Natural killer cell treated with Interleukin-12 subunit alpha and Interleukin-12 subunit beta and Interleukin-15 and Interleukin-18, amount 100 ng/mL, for 72 hours (primary cell): ENCODE results near the gene TLE3. TPM values are rescaled to one million over a fixed set of nuclear protein-coding genes. Genes with fewer than 3 reads are reported as not detected.

Experiments used
- ATAC-seq, 2 donors: fragments of 150-1000 bp; cut with Tn5 transposase in 1 of 2; sonication (Bioruptor Pico), chemical (Tn5 transposase) in 1 of 2; 2 replicates each; pipeline ENCODE4 v1.10.0; 2021
- DNase-seq: peaks from one replicate; pipeline ENCODE4 v3.0.0; 2022; ENCODE audit warnings: low spot score
- H3K27ac Mint-ChIP-seq, 2 donors: 1 replicate in 1 of 2; 2 replicates in 1 of 2; pipeline ENCODE4 v1.8.0; 2022; ENCODE audit warnings: mixed read lengths in 2 of 2, mild to moderate bottlenecking in 1 of 2, moderate library complexity in 1 of 2
- H3K27me3 Mint-ChIP-seq, 2 donors: 1 replicate in 1 of 2; 2 replicates in 1 of 2; pipeline ENCODE4 v1.8.0; 2022; ENCODE audit warnings: mixed read lengths in 2 of 2
- H3K36me3 Mint-ChIP-seq: one replicate; pipeline ENCODE4 v1.8.0; 2022; ENCODE audit warnings: mixed read lengths
- H3K4me1 Mint-ChIP-seq, 2 donors: 1 replicate in 1 of 2; 2 replicates in 1 of 2; pipeline ENCODE4 v1.8.0; 2022; ENCODE audit warnings: low read depth in 2 of 2, mixed read lengths in 2 of 2, mild to moderate bottlenecking in 1 of 2
- H3K4me3 Mint-ChIP-seq: one replicate; pipeline ENCODE4 v1.8.0; 2022; ENCODE audit warnings: mixed read lengths
- H3K9me3 Mint-ChIP-seq: 2 replicates; pipeline ENCODE4 v1.8.0; 2022; ENCODE audit warnings: mixed read lengths
- total RNA-seq, 2 donors: library from RNA; stranded (reverse); gene quantifications; one replicate each; pipeline ENCODE4 v1.2.3, GENCODE V29; 2022

Gene TLE3
- total RNA-seq, 2 donors from 2014 or later: 57.6 to 128 TPM

DNA sequence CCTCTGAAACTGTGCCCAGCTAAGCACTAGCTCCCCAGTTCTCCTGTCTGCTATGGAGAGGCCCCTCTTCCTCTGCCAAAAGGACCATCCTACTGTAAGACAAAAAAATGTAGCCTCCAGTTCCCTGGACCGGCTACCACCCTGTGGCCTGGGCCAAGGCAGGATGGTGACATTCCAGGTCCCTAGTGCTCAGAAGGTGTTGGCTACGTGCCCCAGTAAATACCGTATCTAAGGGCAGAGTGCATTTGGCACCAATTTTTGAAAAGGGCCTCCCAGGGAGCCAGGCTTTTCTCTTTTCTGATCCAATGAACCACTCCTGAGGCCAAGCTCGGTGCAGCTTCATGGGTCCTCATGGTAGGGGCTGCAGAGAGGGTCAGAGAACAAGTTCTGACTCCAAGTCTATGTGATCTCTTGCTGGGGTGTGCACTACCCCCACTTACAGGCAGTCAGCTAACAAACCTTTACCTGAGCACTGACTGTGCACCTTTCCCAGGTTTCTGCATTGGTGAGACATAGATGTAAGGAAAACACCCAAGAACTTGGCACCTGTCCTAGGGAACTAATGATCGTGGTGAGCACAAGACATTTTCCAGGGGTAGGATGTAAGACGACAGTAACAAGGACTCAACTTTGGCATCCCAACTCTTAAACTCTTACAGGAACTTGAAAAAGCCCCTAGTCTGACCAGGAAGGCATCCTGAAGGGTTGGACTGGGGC lies 32.6 kb downstream of the TLE3 start:
- H3K36me3 Mint-ChIP-seq: peaks cover 8% of the 10 kb centered on the region
- H3K4me3 Mint-ChIP-seq: no peak overlapping the region

DNA sequence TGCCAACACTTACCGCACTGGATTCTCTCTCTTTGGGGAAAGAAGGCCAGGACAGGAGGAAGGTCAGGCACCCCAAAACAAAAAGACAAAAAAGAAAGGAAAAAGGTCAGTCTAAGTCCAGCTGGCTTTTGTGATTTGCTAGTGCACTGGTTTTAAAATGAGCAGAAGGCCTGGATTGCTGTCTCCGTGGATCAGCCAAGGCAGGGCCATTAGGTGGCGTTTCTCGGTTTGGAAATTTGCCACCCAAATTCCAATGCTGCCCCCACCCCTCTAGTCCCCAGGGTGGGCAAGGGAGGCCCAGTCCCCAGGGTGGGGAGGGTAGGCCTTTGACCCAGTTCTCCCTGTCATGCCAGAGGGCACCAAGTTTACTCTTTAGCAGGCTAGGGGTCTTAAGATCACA lies 33.3 kb downstream of the TLE3 start:
- DNase-seq: no peak
- peaks cover 8% of the 10 kb centered on the region for H3K36me3 Mint-ChIP-seq
- peaks cover 0 to 3% of the 10 kb centered on the region in 2 donors for H3K4me1 Mint-ChIP-seq
- H3K27ac Mint-ChIP-seq: no peak overlapping the region
- H3K9me3 Mint-ChIP-seq: no peaks in the 10 kb centered on the region
- no peak for ATAC-seq
- H3K4me3 Mint-ChIP-seq: no peak overlapping the region
- no peaks in the 10 kb centered on the region for H3K27me3 Mint-ChIP-seq

More for the DNA sequence above, 32.6 kb downstream of the TLE3 start:
- DNase-seq: no peak
- no peaks in the 10 kb centered on the region for H3K27me3 Mint-ChIP-seq
- H3K4me1 Mint-ChIP-seq: no peaks in the 10 kb centered on the region
- H3K9me3 Mint-ChIP-seq: no peaks in the 10 kb centered on the region
- ATAC-seq: no peak
- no peak overlapping the region for H3K27ac Mint-ChIP-seq

DNA sequence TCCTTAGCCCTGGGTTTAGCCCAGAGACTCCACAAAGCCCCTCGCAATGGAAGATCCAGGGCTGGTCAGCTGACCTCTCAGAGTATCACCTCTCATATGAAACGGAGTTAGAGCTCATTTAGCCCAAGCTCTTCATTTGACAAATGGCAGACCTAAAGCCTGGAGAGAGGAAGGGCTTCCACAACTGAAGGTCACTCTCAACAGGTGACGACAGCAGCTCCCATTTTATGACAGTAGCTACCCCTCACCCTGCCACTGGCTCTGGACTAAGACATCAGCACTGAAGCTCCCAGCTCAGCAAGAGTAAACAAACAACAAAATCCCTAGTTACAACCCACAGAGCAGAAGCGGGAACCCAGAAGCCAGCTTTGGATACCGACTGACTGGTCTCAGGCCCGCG lies 33.7 kb downstream of the TLE3 start:
- no peak overlapping the region for H3K4me3 Mint-ChIP-seq
- no peak overlapping the region for H3K27ac Mint-ChIP-seq
- H3K4me1 Mint-ChIP-seq: peaks cover 0 to 3% of the 10 kb centered on the region in 2 donors
- no peaks in the 10 kb centered on the region for H3K27me3 Mint-ChIP-seq
- peaks cover 8% of the 10 kb centered on the region for H3K36me3 Mint-ChIP-seq
- H3K9me3 Mint-ChIP-seq: no peaks in the 10 kb centered on the region
- DNase-seq (no peak), ATAC-seq (no peak)

DNA sequence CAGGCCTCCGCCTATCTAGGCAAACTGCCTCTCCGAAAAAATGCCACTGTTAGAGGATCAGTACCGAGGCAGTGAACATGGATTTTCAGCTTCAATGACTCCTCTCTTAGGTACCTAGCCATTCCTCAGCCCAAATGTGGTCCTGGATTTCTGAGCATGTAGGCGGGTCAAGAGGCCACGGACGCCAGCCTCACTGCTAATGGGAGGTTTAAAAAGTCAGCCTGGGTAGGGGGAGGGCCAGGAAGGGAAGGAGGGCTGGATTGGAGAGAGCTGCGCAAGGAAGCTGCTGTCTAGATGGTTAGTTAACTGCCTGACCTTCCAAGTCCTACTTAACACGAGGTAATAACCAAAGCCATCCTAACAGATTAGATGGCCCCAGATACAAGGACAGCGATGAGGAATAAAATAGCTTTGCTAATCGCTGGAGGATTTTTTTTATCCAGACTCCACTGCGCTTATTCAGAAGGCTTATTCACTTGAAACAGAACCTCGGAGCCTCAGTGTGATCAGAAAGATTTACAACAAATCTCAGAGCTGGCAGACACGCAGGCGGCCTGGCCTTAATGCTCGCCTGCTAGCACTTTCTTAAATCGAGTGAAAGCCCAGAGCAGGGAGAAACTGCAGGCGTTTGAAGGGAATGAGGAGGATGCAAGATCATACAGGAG lies 34.3 kb downstream of the TLE3 start:
- peaks cover 0 to 3% of the 10 kb centered on the region in 2 donors for H3K4me1 Mint-ChIP-seq
- no peaks in the 10 kb centered on the region for H3K27me3 Mint-ChIP-seq
- DNase-seq: no peak
- H3K36me3 Mint-ChIP-seq: peaks cover 2% of the 10 kb centered on the region
- no peak overlapping the region for H3K27ac Mint-ChIP-seq
- no peak overlapping the region for H3K4me3 Mint-ChIP-seq
- H3K9me3 Mint-ChIP-seq: no peaks in the 10 kb centered on the region
- ATAC-seq: no peak

DNA sequence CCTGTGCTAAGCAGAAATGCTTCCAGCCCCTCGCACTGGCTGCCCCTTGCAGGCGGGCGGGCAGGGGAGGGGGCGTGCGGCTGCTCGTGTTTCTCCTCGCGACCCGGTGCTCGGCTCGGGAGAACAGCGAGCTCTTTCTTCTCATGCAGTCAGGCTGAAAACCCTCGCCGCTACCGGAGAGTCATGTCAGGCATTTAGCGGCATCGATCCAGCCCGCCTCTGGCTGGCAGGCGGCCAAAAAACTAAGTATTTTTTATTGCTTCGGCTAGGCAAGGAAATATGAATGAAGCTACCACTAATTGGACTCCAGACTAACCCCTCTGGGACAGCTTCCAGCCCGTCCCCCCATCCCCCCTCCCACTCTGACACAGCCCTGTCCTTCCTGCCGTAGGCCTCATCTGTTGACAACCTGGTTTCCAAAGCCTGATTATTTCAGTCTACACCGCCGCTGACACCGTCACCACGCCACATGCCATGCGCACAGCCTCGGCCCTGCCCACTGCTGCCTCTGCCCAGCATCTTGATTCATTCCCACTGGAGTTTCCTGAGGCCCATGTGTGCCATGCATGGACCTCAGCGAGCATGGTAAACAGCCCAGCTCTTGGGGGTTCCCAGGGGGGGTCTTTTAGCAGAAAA lies 35.3 kb downstream of the TLE3 start:
- no peak overlapping the region for H3K27ac Mint-ChIP-seq
- no peaks in the 10 kb centered on the region for H3K36me3 Mint-ChIP-seq

DNA sequence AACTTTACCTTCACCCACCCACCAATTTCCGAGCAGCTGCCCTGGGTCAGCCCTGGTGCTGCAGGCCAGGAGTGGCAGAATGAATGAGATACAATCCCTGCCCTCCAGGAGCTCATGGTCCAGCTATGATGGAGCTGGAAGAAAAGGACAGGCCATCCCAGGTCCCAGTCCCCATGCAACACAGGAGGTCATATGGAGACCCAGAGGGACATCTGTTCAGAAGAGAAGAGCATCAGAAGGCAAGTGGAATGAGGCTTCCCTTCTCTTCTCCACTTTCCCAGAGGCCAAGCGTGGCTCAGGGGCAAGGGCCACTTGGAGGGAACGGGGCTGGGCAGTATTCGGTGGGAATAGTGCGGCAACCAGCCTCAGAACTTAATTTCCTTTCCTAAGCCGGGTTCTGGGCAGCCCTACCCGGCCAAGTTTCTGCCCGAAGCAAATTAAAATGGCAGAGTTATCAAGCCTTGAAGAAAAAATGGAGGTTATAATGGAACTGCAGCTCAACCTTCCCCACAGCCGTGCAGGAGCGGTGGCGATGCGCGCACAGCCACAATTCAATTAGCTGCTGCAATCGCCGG lies 35.9 kb downstream of the TLE3 start:
- Mint-ChIP-seq H3K4me1 (peaks cover 0 to 3% of the 10 kb centered on the region in 2 donors), H3K27me3 (no peaks in the 10 kb centered on the region), H3K36me3 (no peaks in the 10 kb centered on the region), H3K27ac (no peak overlapping the region), H3K9me3 (no peaks in the 10 kb centered on the region), H3K4me3 (no peak overlapping the region)
- no peak for DNase-seq
- ATAC-seq: no peak

More for the DNA sequence above, 35.3 kb downstream of the TLE3 start:
- no peaks in the 10 kb centered on the region for H3K9me3 Mint-ChIP-seq
- peaks cover 0 to 3% of the 10 kb centered on the region in 2 donors for H3K4me1 Mint-ChIP-seq
- no peaks in the 10 kb centered on the region for H3K27me3 Mint-ChIP-seq
- DNase-seq (no peak), ATAC-seq (no peak)
- H3K4me3 Mint-ChIP-seq: no peak overlapping the region

DNA sequence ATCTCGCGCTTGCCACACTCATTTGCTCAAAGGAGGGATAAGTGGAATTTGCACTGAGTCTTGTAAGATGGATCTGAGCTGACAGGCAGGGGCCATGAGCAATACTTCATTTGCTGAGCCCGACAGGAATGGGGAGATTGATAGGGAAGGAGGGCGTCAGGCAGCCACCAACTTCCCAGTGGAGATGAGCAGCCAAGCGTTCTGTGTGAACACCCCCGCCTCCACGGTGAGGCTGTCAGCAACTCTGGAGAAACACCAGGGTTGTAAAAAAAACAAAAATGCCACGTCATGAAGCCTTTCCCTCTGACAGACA lies 36.8 kb downstream of the TLE3 start:
- H3K36me3 Mint-ChIP-seq: no peaks in the 10 kb centered on the region
- no peak overlapping the region for H3K27ac Mint-ChIP-seq
- H3K27me3 Mint-ChIP-seq: no peaks in the 10 kb centered on the region
- H3K9me3 Mint-ChIP-seq: no peaks in the 10 kb centered on the region
- peaks cover 0 to 3% of the 10 kb centered on the region in 2 donors for H3K4me1 Mint-ChIP-seq
- ATAC-seq: no peak
- H3K4me3 Mint-ChIP-seq: no peak overlapping the region
- no peak for DNase-seq

DNA sequence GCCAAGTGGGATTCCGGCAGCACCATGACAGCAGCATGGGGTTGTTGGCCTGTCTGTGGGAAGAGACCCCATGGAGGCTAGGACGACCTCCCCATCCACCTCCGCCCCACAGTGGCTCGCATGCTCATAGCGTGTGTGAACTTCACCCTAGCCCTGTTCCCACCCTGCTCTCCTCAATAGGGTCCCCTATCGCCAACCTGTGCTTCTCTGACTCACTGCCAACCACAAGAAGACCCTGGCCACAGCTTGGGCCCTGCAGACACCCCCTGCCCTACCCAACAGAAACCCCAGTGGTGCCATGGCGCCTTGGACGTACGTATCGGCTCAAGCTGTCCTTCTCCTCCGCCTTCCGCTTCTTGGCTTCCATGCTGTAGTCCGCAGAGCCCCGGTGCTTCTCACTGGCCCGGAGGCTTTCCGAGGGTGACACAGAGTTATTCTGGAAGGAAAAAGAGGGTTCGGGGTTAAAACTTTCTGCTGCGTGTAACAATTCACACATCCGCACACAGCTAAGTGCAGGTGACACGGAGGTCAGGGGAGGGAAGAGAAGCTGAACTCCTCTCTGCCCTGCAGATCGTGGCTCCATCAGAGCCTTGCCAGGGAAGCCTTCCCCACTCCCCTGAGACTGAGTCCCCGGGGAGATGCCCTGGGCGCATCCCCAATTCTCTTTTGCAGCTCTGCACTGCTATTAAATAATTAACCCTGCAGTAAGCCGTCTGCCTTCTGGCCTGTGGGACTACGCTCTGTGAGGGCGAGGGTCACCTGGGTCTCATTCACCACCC lies 37.3 kb downstream of the TLE3 start:
- Mint-ChIP-seq H3K27ac (no peak overlapping the region), H3K27me3 (no peaks in the 10 kb centered on the region), H3K4me1 (peaks cover 0 to 3% of the 10 kb centered on the region in 2 donors), H3K4me3 (no peak overlapping the region), H3K36me3 (no peaks in the 10 kb centered on the region), H3K9me3 (no peaks in the 10 kb centered on the region)
- no peak for ATAC-seq
- DNase-seq: no peak

DNA sequence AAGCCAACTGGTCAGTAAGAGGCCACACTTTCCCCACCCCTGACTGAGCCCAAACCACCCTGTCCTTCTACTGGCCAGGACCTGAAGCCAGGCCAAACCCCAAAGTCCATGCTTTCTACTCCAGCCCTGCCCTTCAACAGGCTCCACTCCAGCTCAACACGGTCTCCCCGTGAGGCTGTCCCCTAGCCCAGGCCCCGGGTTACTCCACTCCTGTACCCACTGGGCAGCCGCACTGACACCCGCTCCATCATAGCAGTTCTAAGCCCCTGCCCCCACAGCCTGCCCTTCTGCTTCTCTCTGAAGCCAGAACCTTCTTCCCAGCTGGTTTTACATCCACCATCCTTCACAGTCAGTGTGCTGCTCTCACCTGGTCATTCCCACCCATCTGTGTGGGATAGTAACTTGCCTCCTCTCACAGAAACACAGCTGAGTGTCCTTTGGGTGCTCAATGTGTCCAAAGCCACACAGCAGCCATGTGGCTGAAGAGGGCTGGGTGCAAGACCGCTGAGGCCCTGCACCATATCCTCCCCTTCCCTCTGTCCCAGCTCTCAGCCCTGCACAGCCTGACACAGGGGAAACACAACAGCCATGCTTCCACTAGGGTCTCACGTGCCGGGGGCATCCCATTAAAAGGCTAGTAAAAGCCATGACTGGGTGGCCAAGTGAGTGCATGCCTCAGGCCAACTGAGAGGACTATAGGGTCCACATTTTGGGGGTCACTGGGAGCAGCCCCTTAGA lies 38.1 kb downstream of the TLE3 start:
- Mint-ChIP-seq H3K4me3 (no peak overlapping the region), H3K4me1 (peaks cover 0 to 3% of the 10 kb centered on the region in 2 donors), H3K9me3 (no peaks in the 10 kb centered on the region), H3K36me3 (no peaks in the 10 kb centered on the region), H3K27ac (no peak overlapping the region), H3K27me3 (no peaks in the 10 kb centered on the region)
- DNase-seq (no peak), ATAC-seq (no peak)

DNA sequence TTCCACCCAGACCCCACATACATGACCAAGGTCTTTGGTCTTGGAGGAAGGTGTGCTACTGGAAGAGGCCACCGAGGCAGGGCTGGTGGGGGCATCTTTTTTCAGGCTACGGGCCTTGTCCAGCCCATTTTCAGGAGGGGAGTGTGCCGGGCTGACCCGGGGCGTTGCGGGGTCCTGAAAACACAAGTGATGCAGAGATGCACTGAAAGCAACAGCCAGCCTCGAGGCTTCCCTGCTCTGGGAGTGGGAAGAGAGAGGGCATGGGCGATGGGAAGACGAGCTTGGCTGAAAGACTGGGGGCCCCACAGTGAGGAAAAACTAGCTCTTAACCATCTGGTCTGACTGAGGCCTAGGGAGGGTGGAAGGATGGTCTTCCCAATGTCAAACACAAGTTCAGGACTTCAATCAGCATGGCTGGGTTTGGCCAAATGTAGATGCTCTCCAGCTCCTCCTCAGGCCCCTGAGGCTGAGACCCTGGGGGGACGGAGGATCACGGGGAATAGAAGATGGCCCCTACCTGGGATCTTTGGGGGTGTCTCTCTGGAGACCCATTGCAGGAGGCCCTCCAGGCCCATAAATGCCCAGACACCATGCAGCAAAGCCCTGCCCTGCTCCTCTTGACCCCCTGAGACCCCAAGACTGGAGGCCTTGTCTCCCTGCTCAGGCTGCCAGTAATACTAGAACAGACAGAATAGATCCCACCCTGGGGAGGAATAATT lies 38.9 kb downstream of the TLE3 start:
- no peaks in the 10 kb centered on the region for H3K9me3 Mint-ChIP-seq

DNA sequence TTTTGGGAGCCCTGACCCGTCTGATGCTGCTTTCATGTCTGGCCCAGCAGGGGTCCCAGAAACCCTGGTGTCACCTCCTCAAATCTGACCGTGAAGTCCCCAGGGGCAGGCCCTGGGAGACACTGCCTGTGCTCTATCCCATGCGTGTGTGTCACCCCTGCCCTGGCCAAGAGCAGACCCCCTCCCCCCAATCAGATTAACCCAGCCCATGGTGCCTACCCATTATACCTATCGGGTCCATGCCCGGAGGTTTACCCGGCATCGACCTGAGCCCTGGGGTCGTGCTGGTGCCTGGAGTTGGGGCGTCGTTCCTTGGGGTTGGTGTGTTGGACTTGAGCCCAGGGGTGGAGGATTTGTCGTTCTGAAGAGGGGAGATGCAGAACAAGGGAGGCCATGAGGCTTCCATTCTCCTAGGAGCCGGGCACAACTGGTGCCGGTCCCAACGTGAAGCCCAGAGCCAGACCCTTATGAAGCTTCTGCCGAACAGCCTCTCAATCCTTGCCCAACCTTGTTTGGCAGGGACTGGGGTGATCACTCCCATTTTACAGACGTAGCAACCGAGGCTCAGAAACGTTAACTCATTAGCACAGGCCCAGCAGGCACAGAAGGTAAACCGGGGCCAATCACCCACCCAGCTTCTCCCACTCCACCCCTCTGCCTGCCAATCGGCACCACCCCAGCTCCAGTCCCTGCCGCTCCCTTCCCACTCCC lies 39.6 kb downstream of the TLE3 start:
- no peaks in the 10 kb centered on the region for H3K36me3 Mint-ChIP-seq
- no peak for DNase-seq
- H3K27ac Mint-ChIP-seq: no peak overlapping the region
- H3K4me1 Mint-ChIP-seq: peaks cover 0 to 3% of the 10 kb centered on the region in 2 donors
- H3K4me3 Mint-ChIP-seq: no peak overlapping the region
- H3K9me3 Mint-ChIP-seq: no peaks in the 10 kb centered on the region
- ATAC-seq: no peak
- no peaks in the 10 kb centered on the region for H3K27me3 Mint-ChIP-seq

More for the DNA sequence above, 38.9 kb downstream of the TLE3 start:
- DNase-seq: no peak
- Mint-ChIP-seq H3K27me3 (no peaks in the 10 kb centered on the region), H3K27ac (no peak overlapping the region), H3K36me3 (no peaks in the 10 kb centered on the region), H3K4me3 (no peak overlapping the region), H3K4me1 (peaks cover 0 to 3% of the 10 kb centered on the region in 2 donors)
- ATAC-seq: no peak

DNA sequence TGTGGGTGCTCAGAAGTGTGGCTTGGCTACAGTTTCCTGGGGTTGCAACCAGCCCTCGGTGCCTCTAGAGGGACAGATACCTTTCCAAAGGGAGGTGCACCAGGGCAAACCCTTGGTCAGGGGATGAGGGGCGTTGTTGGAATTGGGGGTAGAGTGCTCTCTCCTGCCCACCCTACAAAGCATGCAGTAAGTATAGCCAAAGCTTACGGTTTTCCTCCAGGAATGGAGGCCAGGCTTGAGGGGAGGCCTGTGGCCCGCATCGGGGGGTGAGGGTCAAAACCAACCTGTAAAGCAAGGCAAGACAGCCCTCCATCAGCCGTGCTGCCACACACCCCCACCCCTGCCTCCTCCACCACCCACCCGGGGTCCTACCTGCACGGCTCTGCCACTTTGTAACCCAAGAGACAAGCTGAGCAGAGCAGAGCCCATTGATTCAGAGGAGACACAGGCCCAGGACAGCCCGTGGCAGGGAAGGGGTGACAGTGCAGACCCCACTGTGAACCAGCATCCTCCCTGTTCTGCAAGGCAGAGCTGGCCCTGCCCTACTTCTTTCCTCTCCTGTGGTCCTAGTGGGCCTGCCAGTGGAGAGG lies 41.5 kb downstream of the TLE3 start:
- Mint-ChIP-seq H3K27me3 (no peaks in the 10 kb centered on the region), H3K27ac (no peak overlapping the region), H3K36me3 (no peaks in the 10 kb centered on the region), H3K4me3 (no peak overlapping the region), H3K9me3 (no peaks in the 10 kb centered on the region), H3K4me1 (peaks cover 0 to 3% of the 10 kb centered on the region in 2 donors)
- no peak for DNase-seq
- ATAC-seq: no peak
